Stimulated activated CD4-positive, alpha-beta T cell treated with anti-CD3 and anti-CD28 coated beads, Interleukin-1b, Interleukin-23, amount 100 ng/mL, for 24 hours (primary cell): ENCODE data around the gene EML2.
"Not testable (repeated sequence)": the region's sequence is repeated elsewhere in the genome, so short reads cannot be mapped to it uniquely, and the experiment has no call there.

Source experiments
- DNase-seq, 4 experiments: peaks; one replicate each; pipeline ENCODE4 v3.0.0-alpha.2; 2020; ENCODE audit warnings: low read depth in 4 of 4, low spot score in 1 of 4

Gene EML2

GRCh38 chr19:45655073-45655472 lies 15.9 kb upstream of the EML2 start:
- DNase-seq = no peak

- no peak for DNase-seq
Observed at GRCh38 chr19:45653634-45654033, 14.4 kb upstream of the EML2 start.

- no peak for DNase-seq
Observed at GRCh38 chr19:45650722-45651121, 11.5 kb upstream of the EML2 start.

GRCh38 chr19:45646345-45646698 lies 7.1 kb upstream of the EML2 start:
- no peak for DNase-seq

GRCh38 chr19:45645631-45646344 lies 6.6 kb upstream of the EML2 start:
- DNase-seq = peak; percentile 49 to 73 (median 62)

GRCh38 chr19:45645068-45645630 lies 6.0 kb upstream of the EML2 start:
- DNase-seq = no peak

- DNase-seq = no peak
Observed at GRCh38 chr19:45643927-45644771, 5.0 kb upstream of the EML2 start.

GRCh38 chr19:45643024-45643926 lies 4.1 kb upstream of the EML2 start:
- DNase-seq = peak; percentile 91 to 98 (median 94)

GRCh38 chr19:45641274-45642105 lies 2.3 kb upstream of the EML2 start:
- DNase-seq = peak; percentile 50 to 88 (median 69)

GRCh38 chr19:45640849-45641273 lies 1.7 kb upstream of the EML2 start:
- DNase-seq = peak in 3 of 4 experiments; percentile 15 to 62 (median 35)

GRCh38 chr19:45637890-45638667 lies 1.1 kb downstream of the EML2 start:
- DNase-seq = no peak

GRCh38 chr19:45636902-45637301 lies 2.3 kb downstream of the EML2 start:
- no peak for DNase-seq

GRCh38 chr19:45636275-45636674 lies 2.9 kb downstream of the EML2 start:
- DNase-seq = no peak

- DNase-seq = peak in 3 of 4 experiments; percentile 33 to 50 (median 46)
Observed at GRCh38 chr19:45632468-45633196, 6.6 kb downstream of the EML2 start.

- DNase-seq = no peak
Observed at GRCh38 chr19:45630463-45630862, 8.7 kb downstream of the EML2 start.

GRCh38 chr19:45629704-45630103 lies 9.5 kb downstream of the EML2 start:
- DNase-seq = no peak

- not testable (repeated sequence) for DNase-seq
Observed at GRCh38 chr19:45628219-45628618, 11.0 kb downstream of the EML2 start.

- no peak for DNase-seq
Observed at GRCh38 chr19:45623984-45624383, 15.2 kb downstream of the EML2 start.
